Naive thymus-derived CD8-positive, alpha-beta T cell (primary cell): Measurements from ENCODE around the gene GGTLC2. TPM values are rescaled to one million over a fixed set of nuclear protein-coding genes. Genes with fewer than 3 reads are reported as not detected.

ENCODE experiments used
- ATAC-seq, 2 donors: fragments of 150-1000 bp; cut with Tn5 transposase in 1 of 2; sonication (Bioruptor Pico), chemical (Tn5 transposase) in 1 of 2; 1 replicate in 1 of 2; 2 replicates in 1 of 2; pipeline ENCODE4 v1.10.0; 2021; ENCODE audit warnings: mild to moderate bottlenecking in 2 of 2, moderate library complexity in 2 of 2
- POLR2A ChIA-PET: fragments of 350-600 bp; sonication (Branson Sonifier 250); formaldehyde crosslinking; loops from one replicate; lab custom pipeline; 2021; ENCODE audit warnings: antibody characterized with exemption; lab: Charles Lee
- DNase-seq, 10 donors: peaks; one replicate each; pipeline versions ENCODE4 v3.0.0 to v3.0.0-alpha.2; 2020 to 2022
- H3K27ac Mint-ChIP-seq, 10 donors: one replicate each; pipeline ENCODE4 v1.8.0; 2020 to 2022; ENCODE audit warnings: mild to moderate bottlenecking in 10 of 10, mixed read lengths in 10 of 10, moderate library complexity in 4 of 10, inconsistent platforms in 1 of 10
- H3K27me3 Mint-ChIP-seq, 5 donors: one replicate each; pipeline ENCODE4 v1.8.0; 2021 to 2022; ENCODE audit warnings: mixed read lengths in 5 of 5
- H3K36me3 Mint-ChIP-seq, 3 donors: one replicate each; pipeline ENCODE4 v1.8.0; 2020 to 2022; ENCODE audit warnings: mixed read lengths in 3 of 3, mild to moderate bottlenecking in 2 of 3, inconsistent platforms in 1 of 3
- H3K4me1 Mint-ChIP-seq, 4 donors: one replicate each; pipeline ENCODE4 v1.8.0; 2021 to 2022; ENCODE audit warnings: mixed read lengths in 4 of 4
- H3K4me3 Mint-ChIP-seq, 10 donors: one replicate each; pipeline ENCODE4 v1.8.0; 2020 to 2022; ENCODE audit warnings: mild to moderate bottlenecking in 10 of 10, mixed read lengths in 10 of 10, moderate library complexity in 6 of 10, inconsistent platforms in 1 of 10
- H3K9me3 Mint-ChIP-seq, 9 donors: one replicate each; pipeline ENCODE4 v1.8.0; 2020 to 2022; ENCODE audit warnings: mixed read lengths in 9 of 9, mild to moderate bottlenecking in 3 of 9, inconsistent platforms in 1 of 9, moderate library complexity in 1 of 9
- polyA plus RNA-seq, 3 donors: library from polyadenylated mRNA; unstranded; fragments of 300-500 nt; fragmentation: Illumina TruSeq; gene quantifications; one replicate each; pipeline ENCODE4 v1.2.3, GENCODE V29; 2021
- total RNA-seq, 8 experiments: library from RNA in 2 of 8; stranded (reverse) in 2 of 8; gene quantifications; one replicate each; pipeline ENCODE4 v1.2.3 and lab custom pipeline; 2021 to 2026

Gene GGTLC2
- total and polyA plus RNA-seq, 5 experiments from 2014 or later = not detected

DNA sequence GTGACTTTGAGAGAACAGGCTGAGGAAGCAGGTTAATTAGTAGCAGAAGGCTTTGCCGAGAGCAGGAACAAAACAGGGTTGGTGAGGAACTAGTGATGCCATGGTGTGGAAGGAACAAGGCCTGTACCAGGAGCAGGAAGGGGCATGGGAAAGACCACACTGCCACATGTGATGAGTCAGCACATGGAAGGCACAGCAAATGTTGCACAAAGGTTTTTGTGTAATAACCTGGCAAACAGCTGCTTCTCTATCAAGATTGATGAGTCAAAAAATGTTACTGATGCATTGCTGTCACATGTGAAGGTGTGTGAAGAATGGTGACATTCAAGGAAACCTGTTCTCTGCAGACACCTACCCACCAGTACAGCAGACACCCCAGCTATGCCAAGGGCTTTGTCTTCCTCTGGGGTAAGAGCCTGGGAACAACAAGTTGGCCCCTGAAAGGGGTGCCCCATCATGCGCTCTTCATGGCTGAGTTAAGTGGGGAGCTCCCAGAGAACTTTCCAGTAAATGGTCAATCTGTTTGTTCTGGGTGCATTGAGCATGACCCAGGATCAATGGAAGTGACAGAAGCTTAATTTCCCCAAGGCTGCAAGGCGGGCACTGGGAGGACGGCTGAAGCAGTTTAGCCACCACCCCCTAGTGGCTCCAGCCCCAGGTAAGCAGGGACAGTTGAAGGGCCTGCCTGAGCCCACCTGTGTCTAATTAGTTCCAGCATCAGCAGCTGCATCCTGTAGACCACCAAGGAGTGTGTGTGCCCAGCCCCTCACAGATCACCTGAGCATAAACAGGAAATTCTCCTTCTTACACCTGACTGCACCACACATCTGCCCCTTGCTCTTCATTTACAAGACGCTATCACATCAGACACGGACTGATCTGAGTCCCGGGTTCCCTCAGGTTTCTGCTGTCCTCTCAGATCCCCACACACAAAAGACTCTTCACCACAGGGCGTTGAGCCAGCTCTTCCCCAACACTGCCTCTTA, 47.6 kb downstream of the GGTLC2 start:
- Mint-ChIP-seq H3K27me3 (peaks cover 0 to 2% (median 0%) of the 10 kb centered on the region in 5 donors), H3K4me3 (no peak overlapping the region), H3K27ac (peak overlapping the region in 1 of 10 donors; percentile 82), H3K9me3 (no peaks in the 10 kb centered on the region), H3K4me1 (peaks cover 0 to 22% (median under 1%) of the 10 kb centered on the region in 4 donors), H3K36me3 (no peaks in the 10 kb centered on the region)
- ATAC-seq = no peak
- POLR2A ChIA-PET = no interaction called here
- DNase-seq = no peak

DNA sequence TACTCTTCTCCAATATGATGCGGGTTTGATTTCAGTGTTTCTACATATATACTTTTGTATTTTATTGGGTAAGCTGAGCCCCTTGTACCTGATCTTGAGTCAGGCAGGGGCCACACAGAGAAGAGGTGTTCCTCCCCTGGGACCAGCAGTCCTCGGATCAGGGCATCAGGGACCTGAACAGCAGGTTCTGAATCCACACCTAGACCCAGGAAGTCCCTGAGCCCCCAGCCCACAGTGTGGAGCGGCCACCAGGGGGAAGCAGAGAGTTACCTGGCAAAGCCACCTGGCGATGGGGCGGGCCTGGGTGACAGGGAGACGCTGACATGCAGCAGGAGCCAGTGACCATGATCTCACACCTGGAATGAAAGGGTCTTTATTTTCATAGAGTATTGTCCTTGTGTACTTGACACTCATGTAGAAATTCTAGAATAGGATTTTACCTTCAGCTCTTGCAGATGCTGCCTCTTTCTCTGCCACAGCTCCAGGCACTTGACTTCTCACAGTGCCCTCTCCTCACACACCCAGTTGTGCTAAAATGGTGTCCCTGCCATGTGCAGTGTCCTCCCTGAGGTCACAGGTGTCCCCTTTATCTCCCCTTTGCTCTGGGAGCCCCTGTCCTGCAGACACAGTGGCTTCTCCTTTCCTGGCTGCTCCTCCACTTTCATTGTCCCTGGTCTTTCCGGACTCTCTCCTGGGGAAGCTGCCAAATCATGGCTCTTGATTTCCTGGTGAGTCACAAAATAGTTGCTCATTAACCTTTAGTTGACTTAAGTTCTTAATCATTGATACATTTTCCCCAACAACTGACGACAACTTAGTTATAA, 48.5 kb downstream of the GGTLC2 start:
- Mint-ChIP-seq H3K9me3 (no peaks in the 10 kb centered on the region), H3K36me3 (no peaks in the 10 kb centered on the region), H3K4me3 (no peak overlapping the region), H3K27ac (peak overlapping the region in 1 of 10 donors; percentile 82), H3K4me1 (peaks cover 0 to 14% (median under 1%) of the 10 kb centered on the region in 4 donors), H3K27me3 (peaks cover 0 to 2% (median 0%) of the 10 kb centered on the region in 5 donors)
- peak; percentile 28 to 82 (median 58) for DNase-seq
- POLR2A ChIA-PET = no interaction called here
- ATAC-seq = peak; percentile 75 to 83

DNA sequence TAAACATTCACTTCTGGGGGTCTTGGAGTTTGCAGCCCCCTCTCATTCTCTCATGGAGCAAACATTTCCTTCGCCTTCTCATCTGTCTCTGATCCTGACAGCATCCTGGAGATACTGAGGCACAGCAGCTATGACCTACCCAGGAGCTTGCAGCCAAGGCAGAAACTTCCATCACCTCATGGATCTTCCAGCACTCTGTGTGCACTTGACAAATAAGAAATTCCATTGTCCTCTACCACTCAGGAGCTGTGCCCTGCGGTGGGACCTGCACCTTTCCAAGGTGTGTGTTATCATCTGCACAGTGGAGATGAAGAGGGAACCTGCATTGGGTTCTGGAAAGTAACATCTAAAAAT, 49.1 kb downstream of the GGTLC2 start:
- H3K27ac Mint-ChIP-seq = peak overlapping the region in 3 of 10 donors; percentile 25 to 82 (median 74)
- H3K4me1 Mint-ChIP-seq = peaks cover 0 to 20% (median under 1%) of the 10 kb centered on the region in 4 donors
- no peaks in the 10 kb centered on the region for H3K36me3 Mint-ChIP-seq

DNA sequence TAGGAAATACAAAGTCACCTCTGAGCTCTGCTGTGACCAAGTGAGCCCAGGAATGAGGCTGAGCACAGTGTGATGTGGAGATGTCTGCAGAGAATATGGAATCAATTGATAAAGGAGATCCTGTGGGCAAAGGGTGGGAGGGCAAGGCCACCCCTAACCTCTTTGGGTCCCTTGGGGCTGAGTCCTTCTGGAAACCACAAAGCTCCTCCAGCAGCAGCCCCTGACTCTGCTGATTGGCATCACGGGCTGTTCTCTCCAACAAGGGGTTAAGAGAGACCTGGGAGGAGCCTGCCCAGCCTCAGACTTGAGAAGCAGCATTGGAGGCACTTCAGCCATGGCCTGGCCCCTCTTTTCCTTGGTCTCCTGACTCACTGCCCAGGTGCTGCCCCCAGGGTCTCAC, 49.7 kb downstream of the GGTLC2 start:
- H3K9me3 Mint-ChIP-seq = no peaks in the 10 kb centered on the region
- H3K36me3 Mint-ChIP-seq = no peaks in the 10 kb centered on the region
- ATAC-seq (no peak), DNase-seq (no peak)
- H3K27ac Mint-ChIP-seq = no peak overlapping the region
- no peak overlapping the region for H3K4me3 Mint-ChIP-seq
- POLR2A ChIA-PET = no interaction called here
- H3K4me1 Mint-ChIP-seq = peaks cover 0 to 22% (median under 1%) of the 10 kb centered on the region in 4 donors
- H3K27me3 Mint-ChIP-seq = peaks cover 0 to 2% (median 0%) of the 10 kb centered on the region in 5 donors

More for the DNA sequence above, 49.1 kb downstream of the GGTLC2 start:
- POLR2A ChIA-PET = no interaction called here
- ATAC-seq (no peak), DNase-seq (no peak)
- no peaks in the 10 kb centered on the region for H3K9me3 Mint-ChIP-seq
- peaks cover 0 to 2% (median 0%) of the 10 kb centered on the region in 5 donors for H3K27me3 Mint-ChIP-seq
- no peak overlapping the region for H3K4me3 Mint-ChIP-seq

DNA sequence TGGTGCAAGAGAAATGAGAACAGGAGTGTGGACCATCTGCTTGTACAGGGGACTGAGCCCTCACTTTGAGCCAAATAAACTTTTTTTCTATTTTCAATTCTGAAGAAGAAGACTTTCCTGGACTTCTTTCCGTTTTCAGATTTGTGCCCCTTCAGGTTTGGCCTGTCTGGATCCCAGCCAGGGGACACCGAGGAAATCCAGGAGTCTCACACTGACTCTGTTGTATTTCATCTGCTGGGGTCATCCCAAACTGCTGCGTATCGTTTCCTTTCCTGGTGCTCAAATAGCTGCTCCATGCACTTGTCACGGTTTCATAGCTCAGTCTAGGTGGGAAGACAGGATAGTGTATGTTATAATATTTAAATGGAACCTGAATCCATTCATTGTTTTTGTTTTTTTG, 51.7 kb downstream of the GGTLC2 start:
- POLR2A ChIA-PET = no interaction called here
- no peak for DNase-seq
- H3K27ac Mint-ChIP-seq = peak overlapping the region in 1 of 10 donors; percentile 5
- H3K27me3 Mint-ChIP-seq = peaks cover 0 to 2% (median 0%) of the 10 kb centered on the region in 5 donors
- H3K4me1 Mint-ChIP-seq = peaks cover 0 to 24% (median 3%) of the 10 kb centered on the region in 4 donors
- H3K4me3 Mint-ChIP-seq = no peak overlapping the region
- H3K36me3 Mint-ChIP-seq = no peaks in the 10 kb centered on the region
- no peaks in the 10 kb centered on the region for H3K9me3 Mint-ChIP-seq
- ATAC-seq = no peak

Other genes with a start within 250 kb of the GGTLC2 start
- 1 to 10 TPM; 2.4 to 2.6 TPM for gene ZNF280B, start 135.9 kb upstream of the GGTLC2 start, total RNA-seq
- gene ZNF280B, start 135.9 kb upstream of the GGTLC2 start, polyA plus RNA-seq = 1 to 10 TPM; 2.1 to 3.0 (median 2.1) TPM
- not detected for gene ZNF280A, start 124.3 kb upstream of the GGTLC2 start, total RNA-seq
- gene ZNF280A, start 124.3 kb upstream of the GGTLC2 start, polyA plus RNA-seq = not detected
- gene PRAME, start 85.3 kb upstream of the GGTLC2 start, total RNA-seq = not detected
- gene PRAME, start 85.3 kb upstream of the GGTLC2 start, polyA plus RNA-seq = not detected
- 1 to 10 TPM; 1.6 to 2.4 TPM for gene IGLL5, start 243.2 kb downstream of the GGTLC2 start, total RNA-seq
- under 1 TPM in 2 of 3 donors, not detected in 1; 0.27 to 0.33 TPM for gene IGLL5, start 243.2 kb downstream of the GGTLC2 start, polyA plus RNA-seq